ENCODE data around the gene MRPS31. TPM values are rescaled to one million over a fixed set of nuclear protein-coding genes. Genes with fewer than 3 reads are reported as not detected.
"Not testable (repeated sequence)": the region's sequence is repeated elsewhere in the genome, so short reads cannot be mapped to it uniquely, and the experiment has no call there.

The MRPS31 gene
- polyA plus RNA-seq, 1 donor (not counting 4 experiments of a cell fraction or from before 2014, with no cell fraction given), result 27.2 TPM

DNA sequence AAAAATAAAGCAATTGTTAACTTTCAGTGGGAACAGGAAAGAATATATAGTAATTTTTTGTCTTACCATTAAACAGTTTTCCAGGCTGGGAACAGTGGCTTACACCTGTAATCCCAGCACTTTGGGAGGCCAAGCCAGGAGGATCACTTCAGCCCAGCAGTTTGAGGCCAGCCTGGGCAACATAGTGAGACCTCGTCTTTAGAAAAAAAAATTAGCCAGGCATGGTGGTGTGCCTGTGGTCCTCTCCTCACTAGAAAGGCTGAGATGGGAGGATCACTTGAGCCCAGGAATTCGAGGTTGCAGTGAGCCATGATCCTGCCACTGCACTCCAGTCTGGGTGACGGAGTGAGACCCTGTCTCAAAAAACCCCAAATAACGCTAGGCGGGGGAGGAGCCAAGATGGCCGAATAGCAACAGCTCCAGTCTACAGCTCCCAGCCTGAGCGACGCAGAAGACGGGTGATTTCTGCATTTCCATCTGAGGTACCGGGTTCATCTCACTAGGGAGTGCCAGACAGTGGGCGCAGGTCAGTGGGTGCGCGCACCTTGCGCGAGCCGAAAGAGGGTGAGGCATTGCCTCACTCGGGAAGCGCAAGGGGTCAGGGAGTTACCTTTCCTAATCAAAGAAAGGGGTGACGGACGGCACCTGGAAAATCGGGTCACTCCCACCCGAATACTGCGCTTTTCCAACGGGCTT, 36.3 kb downstream of the MRPS31 start:
- dilution Hi-C loops (cut with MboI; ENCODE audit: extremely low pct_ligation_motif_present, low sequenced_read_pairs); H3K9me3 ChIP-seq (ENCODE audit: control insufficient read depth, low read depth, low read length); H3K4me1 ChIP-seq (ENCODE audit: control insufficient read depth, extremely low read depth, insufficient read depth, low read length); H3K79me2 ChIP-seq (ENCODE audit: control insufficient read depth, insufficient read depth, low read length); H3K27ac ChIP-seq (ENCODE audit: control insufficient read depth, insufficient read depth, low read length); H3K9me1 ChIP-seq (ENCODE audit: control insufficient read depth, extremely low read depth, insufficient read depth, low read length); H3K27me3 ChIP-seq (ENCODE audit: control insufficient read depth, extremely low read depth, insufficient read depth, low read length); H4K20me1 ChIP-seq (ENCODE audit: control insufficient read depth, extremely low read depth, insufficient read depth, low read length); H3K36me3 ChIP-seq (ENCODE audit: control insufficient read depth in 2 of 2, extremely low read depth in 1 of 2, insufficient read depth in 2 of 2, low read length in 2 of 2); H3K9ac ChIP-seq (ENCODE audit: control insufficient read depth, extremely low read depth, insufficient read depth, low read length); FAIRE-seq; DNase-seq (ENCODE audit: low read depth, low spot score): not testable (repeated sequence)
- peak overlapping the region; percentile 54 for H3K4me2 ChIP-seq (ENCODE audit: control insufficient read depth, extremely low read depth, insufficient read depth, low read depth, low read length)
- H3K4me3 ChIP-seq (ENCODE audit: control insufficient read depth in 2 of 3, extremely low read depth in 1 of 3, insufficient read depth in 2 of 3, low read depth in 1 of 3, low read length in 3 of 3), result peak overlapping the region in 1 of 3 experiments; percentile 14
- H2AFZ ChIP-seq (ENCODE audit: control insufficient read depth, low read length), result peak overlapping the region; percentile 58

DNA sequence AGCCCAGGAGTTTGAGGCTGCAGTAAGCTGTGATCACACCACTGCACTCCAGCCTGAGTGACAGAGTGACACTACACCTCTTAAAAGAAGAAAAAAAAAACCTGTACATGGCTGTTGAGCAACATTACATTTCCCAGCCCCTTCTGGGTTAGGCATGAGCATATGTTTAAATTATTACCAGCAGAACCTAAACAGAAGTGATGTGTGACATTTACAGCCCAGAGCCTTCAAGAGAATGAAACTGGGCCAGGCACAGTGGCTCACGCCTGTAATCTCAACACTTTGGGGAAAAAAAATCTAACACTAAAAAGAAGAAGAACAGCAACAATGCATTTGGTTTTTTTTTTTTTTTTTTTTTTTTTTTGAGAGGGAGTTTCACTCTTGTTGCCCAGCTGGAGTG, 38.3 kb downstream of the MRPS31 start:
- dilution Hi-C loops (cut with MboI; ENCODE audit: extremely low pct_ligation_motif_present, low sequenced_read_pairs), result no loop called here
- no peak overlapping the region for H3K9ac ChIP-seq (ENCODE audit: control insufficient read depth, extremely low read depth, insufficient read depth, low read length)
- H3K27me3 ChIP-seq (ENCODE audit: control insufficient read depth, extremely low read depth, insufficient read depth, low read length), result no peaks in the 10 kb centered on the region
- no peaks in the 10 kb centered on the region for H3K9me1 ChIP-seq (ENCODE audit: control insufficient read depth, extremely low read depth, insufficient read depth, low read length)
- no peaks in the 10 kb centered on the region for H3K79me2 ChIP-seq (ENCODE audit: control insufficient read depth, insufficient read depth, low read length)
- no peak overlapping the region for H3K4me2 ChIP-seq (ENCODE audit: control insufficient read depth, extremely low read depth, insufficient read depth, low read depth, low read length)
- DNase-seq (ENCODE audit: low read depth, low spot score) (no peak), FAIRE-seq (no peak)
- no peak overlapping the region for H2AFZ ChIP-seq (ENCODE audit: control insufficient read depth, low read length)
- no peak for TF ChIP-seq EZH2 (IDR thresholded peaks at IDR 0.05; ENCODE audit: low read length)
- TF ChIP-seq, protein P1, sequence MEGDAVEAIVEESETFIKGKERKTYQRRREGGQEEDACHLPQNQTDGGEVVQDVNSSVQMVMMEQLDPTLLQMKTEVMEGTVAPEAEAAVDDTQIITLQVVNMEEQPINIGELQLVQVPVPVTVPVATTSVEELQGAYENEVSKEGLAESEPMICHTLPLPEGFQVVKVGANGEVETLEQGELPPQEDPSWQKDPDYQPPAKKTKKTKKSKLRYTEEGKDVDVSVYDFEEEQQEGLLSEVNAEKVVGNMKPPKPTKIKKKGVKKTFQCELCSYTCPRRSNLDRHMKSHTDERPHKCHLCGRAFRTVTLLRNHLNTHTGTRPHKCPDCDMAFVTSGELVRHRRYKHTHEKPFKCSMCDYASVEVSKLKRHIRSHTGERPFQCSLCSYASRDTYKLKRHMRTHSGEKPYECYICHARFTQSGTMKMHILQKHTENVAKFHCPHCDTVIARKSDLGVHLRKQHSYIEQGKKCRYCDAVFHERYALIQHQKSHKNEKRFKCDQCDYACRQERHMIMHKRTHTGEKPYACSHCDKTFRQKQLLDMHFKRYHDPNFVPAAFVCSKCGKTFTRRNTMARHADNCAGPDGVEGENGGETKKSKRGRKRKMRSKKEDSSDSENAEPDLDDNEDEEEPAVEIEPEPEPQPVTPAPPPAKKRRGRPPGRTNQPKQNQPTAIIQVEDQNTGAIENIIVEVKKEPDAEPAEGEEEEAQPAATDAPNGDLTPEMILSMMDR (optimal IDR thresholded peaks at IDR 0.05 in 1 of 3, IDR thresholded peaks at IDR 0.05 in 1 of 3, conservative IDR thresholded peaks at IDR 0.05 in 1 of 3; ENCODE audit: extremely low read depth in 1 of 3, insufficient read depth in 2 of 3, low read length in 3 of 3), result no peak
- no peaks in the 10 kb centered on the region for H4K20me1 ChIP-seq (ENCODE audit: control insufficient read depth, extremely low read depth, insufficient read depth, low read length)
- no peak overlapping the region for H3K27ac ChIP-seq (ENCODE audit: control insufficient read depth, insufficient read depth, low read length)
- no peaks in the 10 kb centered on the region for H3K9me3 ChIP-seq (ENCODE audit: control insufficient read depth, low read depth, low read length)
- no peak overlapping the region for H3K4me3 ChIP-seq (ENCODE audit: control insufficient read depth in 2 of 3, extremely low read depth in 1 of 3, insufficient read depth in 2 of 3, low read depth in 1 of 3, low read length in 3 of 3)
- peaks cover 0 to 2% of the 10 kb centered on the region in 2 experiments for H3K36me3 ChIP-seq (ENCODE audit: control insufficient read depth in 2 of 2, extremely low read depth in 1 of 2, insufficient read depth in 2 of 2, low read length in 2 of 2)
- H3K4me1 ChIP-seq (ENCODE audit: control insufficient read depth, extremely low read depth, insufficient read depth, low read length), result no peaks in the 10 kb centered on the region

DNA sequence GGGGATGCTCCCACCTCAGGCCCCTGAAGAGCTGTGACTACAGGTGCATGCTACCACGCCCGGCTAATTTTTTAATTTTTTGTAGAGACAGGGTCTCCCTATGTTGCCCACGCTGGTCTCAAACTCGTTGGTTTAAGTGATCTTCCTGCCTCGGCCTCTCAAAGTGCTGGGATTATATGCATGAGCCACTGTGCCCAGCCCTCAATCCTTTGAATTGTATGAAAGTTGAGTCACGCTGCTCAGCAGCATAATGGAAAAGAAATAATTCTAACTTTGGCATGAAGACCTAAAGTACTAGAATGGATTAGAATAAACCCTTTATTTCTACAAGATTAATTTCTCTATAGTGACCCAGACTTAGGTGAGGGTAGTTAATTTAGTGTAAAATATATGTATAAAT, 42.4 kb downstream of the MRPS31 start:
- no peaks in the 10 kb centered on the region for H3K27me3 ChIP-seq (ENCODE audit: control insufficient read depth, extremely low read depth, insufficient read depth, low read length)
- no peaks in the 10 kb centered on the region for H4K20me1 ChIP-seq (ENCODE audit: control insufficient read depth, extremely low read depth, insufficient read depth, low read length)
- H3K9ac ChIP-seq (ENCODE audit: control insufficient read depth, extremely low read depth, insufficient read depth, low read length), result no peak overlapping the region
- DNase-seq (ENCODE audit: low read depth, low spot score) (no peak), FAIRE-seq (no peak)
- H2AFZ ChIP-seq (ENCODE audit: control insufficient read depth, low read length), result no peak overlapping the region
- no peaks in the 10 kb centered on the region for H3K9me1 ChIP-seq (ENCODE audit: control insufficient read depth, extremely low read depth, insufficient read depth, low read length)
- dilution Hi-C loops (cut with MboI; ENCODE audit: extremely low pct_ligation_motif_present, low sequenced_read_pairs), result no loop called here
- TF ChIP-seq EZH2 (IDR thresholded peaks at IDR 0.05; ENCODE audit: low read length), result no peak
- TF ChIP-seq, protein P1 (optimal IDR thresholded peaks at IDR 0.05 in 1 of 3, IDR thresholded peaks at IDR 0.05 in 1 of 3, conservative IDR thresholded peaks at IDR 0.05 in 1 of 3; ENCODE audit: extremely low read depth in 1 of 3, insufficient read depth in 2 of 3, low read length in 3 of 3), result no peak
- no peak overlapping the region for H3K4me3 ChIP-seq (ENCODE audit: control insufficient read depth in 2 of 3, extremely low read depth in 1 of 3, insufficient read depth in 2 of 3, low read depth in 1 of 3, low read length in 3 of 3)
- peaks cover 0 to 2% of the 10 kb centered on the region in 2 experiments for H3K36me3 ChIP-seq (ENCODE audit: control insufficient read depth in 2 of 2, extremely low read depth in 1 of 2, insufficient read depth in 2 of 2, low read length in 2 of 2)
- H3K79me2 ChIP-seq (ENCODE audit: control insufficient read depth, insufficient read depth, low read length), result no peaks in the 10 kb centered on the region
- H3K4me2 ChIP-seq (ENCODE audit: control insufficient read depth, extremely low read depth, insufficient read depth, low read depth, low read length), result no peak overlapping the region
- H3K9me3 ChIP-seq (ENCODE audit: control insufficient read depth, low read depth, low read length), result no peaks in the 10 kb centered on the region
- H3K27ac ChIP-seq (ENCODE audit: control insufficient read depth, insufficient read depth, low read length), result no peak overlapping the region
- H3K4me1 ChIP-seq (ENCODE audit: control insufficient read depth, extremely low read depth, insufficient read depth, low read length), result no peaks in the 10 kb centered on the region

DNA sequence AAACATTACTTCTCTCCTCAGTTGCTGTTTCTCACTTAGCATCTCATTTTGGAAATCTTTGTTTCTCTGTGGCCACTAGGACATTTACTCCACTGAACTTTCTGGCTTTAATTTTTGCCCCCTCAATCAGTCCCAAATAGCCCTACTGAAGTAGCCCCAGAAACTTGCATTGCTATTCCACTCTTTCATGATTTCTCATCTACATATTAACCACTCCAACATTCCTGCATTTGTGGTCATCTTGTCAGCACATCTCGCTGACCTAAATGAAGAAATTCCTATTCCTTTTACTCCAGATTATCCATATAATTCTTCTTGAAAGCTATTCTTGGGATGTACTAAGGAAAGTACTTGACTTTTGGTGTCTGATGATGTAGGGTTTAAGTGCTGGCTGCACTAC, 56.6 kb downstream of the MRPS31 start:
- H3K27me3 ChIP-seq (ENCODE audit: control insufficient read depth, extremely low read depth, insufficient read depth, low read length); H3K79me2 ChIP-seq (ENCODE audit: control insufficient read depth, insufficient read depth, low read length); H4K20me1 ChIP-seq (ENCODE audit: control insufficient read depth, extremely low read depth, insufficient read depth, low read length); DNase-seq (ENCODE audit: low read depth, low spot score); H2AFZ ChIP-seq (ENCODE audit: control insufficient read depth, low read length); H3K36me3 ChIP-seq (ENCODE audit: control insufficient read depth in 2 of 2, extremely low read depth in 1 of 2, insufficient read depth in 2 of 2, low read length in 2 of 2); H3K9ac ChIP-seq (ENCODE audit: control insufficient read depth, extremely low read depth, insufficient read depth, low read length); dilution Hi-C loops (cut with MboI; ENCODE audit: extremely low pct_ligation_motif_present, low sequenced_read_pairs); H3K27ac ChIP-seq (ENCODE audit: control insufficient read depth, insufficient read depth, low read length); FAIRE-seq; H3K9me1 ChIP-seq (ENCODE audit: control insufficient read depth, extremely low read depth, insufficient read depth, low read length); H3K4me2 ChIP-seq (ENCODE audit: control insufficient read depth, extremely low read depth, insufficient read depth, low read depth, low read length); H3K9me3 ChIP-seq (ENCODE audit: control insufficient read depth, low read depth, low read length); H3K4me3 ChIP-seq (ENCODE audit: control insufficient read depth in 2 of 3, extremely low read depth in 1 of 3, insufficient read depth in 2 of 3, low read depth in 1 of 3, low read length in 3 of 3); H3K4me1 ChIP-seq (ENCODE audit: control insufficient read depth, extremely low read depth, insufficient read depth, low read length): not testable (repeated sequence)

Data from keratinocyte (primary cell).